ENCODE data around the gene INPP5E.

The INPP5E gene

DNA sequence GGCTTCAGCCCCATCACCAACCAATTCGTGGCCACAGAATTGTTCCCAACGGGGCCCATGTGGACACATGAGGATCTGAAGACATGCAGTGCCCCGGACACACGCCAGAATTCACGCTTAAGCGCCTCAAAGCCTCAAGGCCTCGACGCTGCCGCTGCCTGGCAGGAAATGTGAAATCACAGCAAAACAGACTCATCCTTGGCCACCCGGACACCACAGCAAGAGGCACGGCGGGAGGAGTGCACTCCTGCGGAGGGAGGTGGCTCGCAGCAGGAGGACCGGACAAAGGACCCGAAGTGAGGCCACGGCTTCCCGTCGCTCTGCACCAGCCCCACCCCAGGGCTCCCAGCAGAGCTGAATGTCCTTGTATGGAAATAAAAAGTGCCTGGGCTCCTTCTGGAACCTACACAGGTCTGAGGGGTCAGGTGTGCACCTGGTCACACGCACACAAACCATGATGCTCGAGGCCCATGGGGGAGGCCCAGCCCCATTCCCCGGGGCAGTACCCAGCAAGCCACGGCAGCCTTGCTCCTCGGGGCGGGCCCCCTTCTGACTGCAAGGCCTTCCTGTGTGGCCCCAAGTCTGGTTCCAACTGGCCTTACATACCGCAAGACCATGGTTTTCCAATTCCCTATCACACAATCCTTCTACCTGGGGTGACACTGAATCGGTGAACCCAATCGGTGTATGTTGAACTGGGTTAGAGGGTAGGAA is 33.2 kb upstream of the INPP5E start:
- no peak for DNase-seq

DNA sequence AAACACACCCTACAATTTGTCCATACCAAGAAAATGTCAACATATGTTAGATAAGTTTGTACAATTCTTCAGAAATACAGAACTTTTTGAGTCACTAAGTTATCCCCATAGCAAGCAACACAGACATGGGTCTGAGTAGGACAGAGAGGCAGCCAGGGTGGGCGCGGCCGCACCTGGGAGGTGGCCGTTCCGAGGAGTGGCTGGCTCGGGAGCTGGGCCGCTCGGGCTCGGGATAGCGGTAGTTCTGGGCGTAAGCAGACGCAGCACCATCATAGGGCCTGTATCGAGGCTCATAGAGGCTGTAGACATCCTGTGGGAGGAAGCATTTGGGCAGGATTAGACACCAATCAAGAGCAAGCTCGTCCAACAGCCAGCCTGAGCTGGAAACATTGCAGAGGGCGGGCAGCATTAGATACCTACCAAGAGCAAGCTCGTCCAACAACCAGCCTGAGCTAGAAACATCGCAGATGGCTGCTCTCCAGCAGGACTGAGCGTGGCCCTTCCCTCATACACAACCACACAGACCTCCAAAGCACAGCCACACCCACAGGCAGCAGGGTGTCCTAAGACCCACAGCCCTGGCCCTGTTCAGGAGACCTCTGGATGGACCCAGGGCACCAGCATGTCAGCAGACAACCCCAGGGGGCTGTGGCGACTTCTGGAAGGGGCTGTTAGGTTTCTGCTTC is 32.3 kb upstream of the INPP5E start:
- DNase-seq: no peak

DNA sequence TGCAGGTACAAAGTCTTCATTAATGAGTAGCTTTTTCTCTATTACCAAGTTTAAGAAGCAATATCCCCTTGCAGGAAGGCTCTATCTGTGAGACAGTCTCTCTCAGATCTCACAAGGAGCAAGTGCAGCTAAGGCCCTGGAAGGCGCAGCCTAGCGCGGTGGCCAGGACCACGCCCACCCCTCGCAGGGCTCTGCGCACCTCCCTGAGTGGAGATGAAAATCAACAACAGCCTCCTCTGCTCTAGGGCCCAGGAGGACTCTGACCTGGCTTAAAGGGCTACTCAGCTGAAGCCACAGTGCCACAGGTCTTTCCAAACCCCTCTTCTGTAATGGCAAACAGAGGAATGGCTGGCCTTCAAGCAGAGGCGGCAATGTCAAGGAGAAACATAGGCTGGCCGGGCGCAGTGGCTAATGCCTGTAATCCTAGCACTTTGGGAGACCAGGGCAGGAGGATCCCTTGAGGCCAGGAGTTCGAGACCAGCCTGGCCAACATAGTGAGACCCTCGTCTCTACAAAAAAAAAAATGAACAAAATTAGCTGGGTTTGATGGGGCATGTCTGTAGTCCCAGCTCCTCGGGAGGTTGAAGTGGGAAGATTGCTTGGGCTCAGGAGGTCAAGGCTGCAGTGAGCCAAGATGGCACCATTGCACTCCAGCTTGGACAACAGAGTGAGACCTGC is 31.3 kb upstream of the INPP5E start:
- no peak for DNase-seq

- DNase-seq: no peak
Observed at GRCh38 chr9:136470356-136470755, 30.7 kb upstream of the INPP5E start.

- DNase-seq: no peak
Observed at GRCh38 chr9:136467766-136468165, 28.1 kb upstream of the INPP5E start.

DNA sequence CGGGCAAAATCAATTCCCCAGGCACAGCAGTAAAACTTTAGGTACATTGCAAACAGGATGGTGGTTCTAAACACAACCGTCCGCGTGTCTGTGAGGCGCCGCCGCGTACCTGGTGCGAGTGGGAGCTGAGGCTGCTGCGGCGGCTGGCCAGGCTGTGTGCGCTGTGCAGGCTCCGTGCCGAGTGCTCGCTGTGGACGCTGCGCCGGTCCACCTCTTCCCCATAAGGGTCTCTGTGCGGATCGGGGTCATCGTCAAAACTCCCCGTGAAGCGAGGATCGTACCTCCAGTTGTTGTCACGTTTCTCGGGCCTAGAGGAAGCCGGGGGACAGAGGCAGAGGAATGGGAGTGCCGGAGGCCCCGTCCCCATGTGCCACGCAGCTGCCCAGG is 26.5 kb upstream of the INPP5E start:
- DNase-seq: no peak

DNA sequence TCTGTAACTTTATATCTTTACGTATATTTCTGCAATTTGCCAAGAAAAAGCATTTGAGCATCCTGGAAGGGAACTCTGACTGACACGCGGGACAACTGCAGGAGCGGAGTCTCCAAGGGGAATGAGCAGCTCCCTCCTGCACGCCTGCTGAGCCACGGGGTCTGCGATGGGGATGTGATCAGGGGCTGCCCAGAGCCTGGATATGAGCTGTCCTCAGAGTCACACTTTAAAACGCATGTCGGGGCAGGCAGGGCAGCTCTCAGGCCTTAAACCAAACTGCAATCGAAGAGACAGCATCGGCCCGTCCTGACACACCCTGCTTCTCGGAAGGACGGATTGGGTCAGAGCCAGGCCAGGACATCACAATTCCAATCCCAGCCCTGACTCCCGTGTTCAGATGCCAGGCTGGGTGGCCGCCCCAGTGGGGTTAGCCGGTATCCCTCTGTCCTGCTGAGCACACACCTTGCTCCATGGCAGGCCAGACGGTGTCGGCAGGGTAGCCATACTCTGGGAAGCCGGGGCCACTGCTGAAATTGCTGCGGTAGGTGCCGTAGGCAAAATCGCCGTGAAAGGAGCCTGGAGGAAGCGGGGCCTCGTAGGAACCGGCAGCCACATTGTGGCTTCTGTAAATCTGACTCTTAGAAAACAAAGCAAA is 26.0 kb upstream of the INPP5E start:
- DNase-seq: no peak

DNA sequence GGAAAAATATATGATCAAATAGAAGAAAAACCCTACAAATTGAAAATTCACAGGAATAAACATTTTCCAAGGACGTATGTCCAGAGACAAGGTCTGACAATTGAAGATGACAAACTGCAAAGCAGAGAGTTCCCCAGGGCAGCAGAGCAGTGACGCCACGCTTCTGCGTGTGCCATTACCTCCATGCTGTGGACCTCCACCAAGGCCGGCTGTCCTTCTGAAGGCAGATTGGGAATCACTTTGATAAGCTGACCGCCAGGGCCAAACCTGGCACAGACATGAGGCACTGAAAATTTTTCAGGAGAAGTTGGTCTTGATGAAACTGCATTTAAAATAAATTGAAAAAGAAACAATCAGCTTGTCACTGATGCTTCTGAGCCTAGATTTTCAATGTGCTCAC is 24.6 kb upstream of the INPP5E start:
- no peak for DNase-seq

GRCh38 chr9:136463578-136463977 is 23.9 kb upstream of the INPP5E start:
- no peak for DNase-seq

DNA sequence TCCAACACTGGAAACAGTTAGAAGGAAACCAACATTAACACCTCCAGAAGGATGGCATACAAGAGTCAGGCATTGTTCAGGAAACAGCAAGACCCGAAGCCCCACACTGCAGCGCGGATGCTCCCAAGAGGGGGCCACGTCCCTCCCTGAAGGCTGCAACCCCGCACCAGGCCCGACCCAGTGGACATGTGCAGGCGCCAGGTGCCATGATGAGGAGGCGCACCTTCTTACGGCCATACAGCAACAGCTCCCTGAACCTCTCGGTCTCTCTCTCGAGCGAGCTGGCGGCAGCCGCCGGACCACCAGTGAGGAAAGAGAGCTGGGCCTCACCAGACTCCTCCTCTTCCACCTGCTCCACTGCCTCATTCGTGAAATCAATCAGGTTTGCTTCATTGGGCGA is 23.0 kb upstream of the INPP5E start:
- no peak for DNase-seq

GRCh38 chr9:136460772-136461325 is 21.2 kb upstream of the INPP5E start:
- DNase-seq: no peak

DNA sequence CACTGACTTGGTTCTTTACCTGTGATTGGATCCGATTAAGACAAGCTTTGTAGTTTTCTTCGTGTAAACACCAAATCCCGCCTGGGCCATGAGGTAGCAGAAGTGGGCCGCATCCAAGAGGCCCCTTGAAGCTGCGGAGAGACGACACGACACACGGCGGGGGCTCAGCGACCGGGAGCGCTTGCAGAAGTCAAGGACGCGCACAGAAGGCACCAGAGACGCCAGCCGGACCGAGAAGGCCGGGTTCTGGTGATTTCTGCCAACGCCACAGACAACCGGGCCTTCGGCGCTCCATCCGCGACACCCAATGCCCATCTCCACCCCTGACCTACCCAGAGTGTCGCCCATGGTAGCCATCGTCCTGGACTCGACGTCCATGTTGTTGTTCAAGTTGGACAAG is 19.8 kb upstream of the INPP5E start:
- DNase-seq: no peak

DNA sequence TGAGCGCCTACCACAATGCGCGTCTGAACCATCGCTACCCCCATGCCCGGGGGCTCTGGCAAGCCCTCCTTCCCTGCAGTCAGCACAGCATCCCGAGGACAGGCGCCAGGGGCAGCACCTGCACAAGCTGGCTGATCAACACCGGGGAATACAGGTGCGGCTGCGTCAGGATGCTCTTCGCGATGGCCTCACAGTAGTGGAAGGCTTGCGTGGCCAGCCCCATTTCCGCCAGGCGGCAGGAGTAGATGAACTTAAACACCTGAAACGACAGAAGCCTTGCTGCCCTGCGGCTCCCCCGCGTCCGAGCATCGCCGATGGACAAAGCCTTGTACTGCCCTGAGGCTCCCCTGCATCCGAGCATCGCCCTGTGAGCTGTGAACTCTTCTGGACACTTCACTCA is 17.7 kb upstream of the INPP5E start:
- DNase-seq: no peak

DNA sequence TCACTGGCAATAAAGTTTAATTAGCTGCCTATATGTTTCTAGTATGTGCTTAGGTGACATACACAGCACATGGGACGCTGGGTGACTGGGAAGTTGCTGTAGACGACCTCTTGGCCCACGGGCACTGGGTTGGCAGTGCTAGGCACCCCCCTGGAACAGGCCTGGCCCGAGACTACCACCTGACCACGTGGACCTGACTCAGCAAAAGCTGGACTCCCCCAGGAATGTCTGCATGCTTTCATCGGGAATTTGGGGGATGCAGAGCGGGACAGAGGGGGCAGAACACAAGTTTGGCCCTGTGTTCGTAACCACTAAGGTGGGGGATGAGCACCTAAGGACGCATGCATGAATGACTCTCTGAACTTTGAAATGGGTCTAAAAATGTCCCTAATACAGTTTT is 16.6 kb upstream of the INPP5E start:
- no peak for DNase-seq

- DNase-seq: no peak
Observed at GRCh38 chr9:136455043-136456002, 15.7 kb upstream of the INPP5E start.

- no peak for DNase-seq
Observed at GRCh38 chr9:136454026-136454796, 14.6 kb upstream of the INPP5E start.

GRCh38 chr9:136453326-136453725 is 13.7 kb upstream of the INPP5E start:
- no peak for DNase-seq

- no peak for DNase-seq
Observed at GRCh38 chr9:136451221-136451877, 11.7 kb upstream of the INPP5E start.

DNA sequence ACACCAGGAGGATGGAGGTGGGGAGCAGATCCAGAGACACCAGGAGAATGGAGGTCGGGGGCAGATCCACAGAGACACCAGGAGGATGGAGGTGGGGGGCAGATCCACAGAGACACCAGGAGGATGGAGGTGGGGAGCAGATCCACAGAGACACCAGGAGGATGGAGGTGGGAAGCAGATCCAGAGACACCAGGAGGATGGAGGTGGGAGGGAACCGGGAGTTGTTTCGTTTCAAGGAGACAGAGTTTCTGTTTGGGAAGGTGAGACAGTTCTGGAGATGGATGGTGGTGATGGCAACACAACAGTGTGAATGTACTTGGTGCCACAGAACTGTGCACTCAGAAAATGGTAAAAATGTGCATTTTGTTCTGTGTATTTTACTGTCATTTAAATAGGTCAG is 9.0 kb upstream of the INPP5E start:
- DNase-seq: no peak

GRCh38 chr9:136447173-136447778 is 7.6 kb upstream of the INPP5E start:
- DNase-seq: no peak

All from activated CD4-positive, alpha-beta T cell treated with anti-CD3 and anti-CD28 coated beads, Interleukin-2, Interleukin-6, amounts not matched to agents 100 ng/mL and 50 ng/mL, durations not matched to agents 16 hours and 8 hours (primary cell).